ENCODE measurements around the gene KBTBD13. TPM values are rescaled to one million over a fixed set of nuclear protein-coding genes. Genes with fewer than 3 reads are reported as not detected.
"Not testable (repeated sequence)": the region's sequence is repeated elsewhere in the genome, so short reads cannot be mapped to it uniquely, and the experiment has no call there.

KBTBD13 gene
- total RNA-seq, 1 donor from 2014 or later: not detected

GRCh38 chr15:65087873-65088642 is 11.5 kb downstream of the KBTBD13 start:
- DNase-seq (ENCODE audit: low read depth in 2 of 2): no peak

DNA sequence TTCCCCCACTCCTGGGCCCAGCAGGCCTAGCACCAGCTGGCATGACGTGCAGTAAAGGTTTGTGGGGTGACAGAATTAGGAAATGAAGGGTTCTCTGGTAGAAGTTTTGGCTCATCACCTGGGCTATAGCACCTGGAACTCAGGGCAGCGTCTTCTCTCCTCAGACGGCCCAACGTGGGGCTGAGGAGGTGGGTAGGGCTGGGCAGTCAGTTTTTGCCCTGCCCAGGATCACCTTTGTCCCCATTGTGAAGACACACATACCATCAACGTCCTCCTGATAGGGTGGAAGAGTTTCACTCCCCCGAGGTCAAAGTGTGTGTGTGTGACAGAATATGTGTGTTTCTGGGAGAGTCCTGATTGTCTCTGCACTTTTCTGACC is 12.1 kb downstream of the KBTBD13 start:
- no peak for DNase-seq (ENCODE audit: low read depth in 2 of 2)

DNA sequence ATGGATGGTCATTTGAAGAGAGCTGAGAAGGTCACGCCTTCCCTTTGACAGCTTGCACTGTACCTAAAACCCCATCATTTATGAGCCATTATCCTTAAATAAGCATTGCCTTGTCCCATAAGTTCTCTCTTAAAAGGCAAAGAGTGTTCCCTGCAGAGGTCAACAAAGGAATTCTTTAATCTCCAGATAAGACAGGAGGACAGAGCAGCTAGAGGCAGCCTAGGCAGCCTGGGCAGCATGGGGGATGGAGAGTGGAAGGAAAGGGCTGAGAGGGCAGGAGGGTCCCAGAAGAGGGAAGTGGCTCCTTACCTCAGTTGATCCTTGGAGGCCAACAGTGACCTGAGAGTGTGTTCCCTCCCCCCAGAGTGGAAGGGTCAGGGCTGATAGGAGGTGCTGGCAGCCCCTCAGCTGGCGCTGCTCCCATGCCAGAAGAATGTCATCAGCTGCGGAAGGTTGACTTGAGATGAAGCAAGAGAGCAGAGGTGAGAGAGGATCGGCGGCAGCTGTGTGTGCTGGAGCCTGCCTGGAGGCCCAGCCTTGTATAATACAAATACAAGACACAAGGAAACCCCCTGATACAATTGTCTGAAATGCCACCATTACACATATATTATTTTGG is 12.8 kb downstream of the KBTBD13 start:
- DNase-seq (ENCODE audit: low read depth in 2 of 2): no peak

- DNase-seq (ENCODE audit: low read depth in 2 of 2): no peak
Observed at GRCh38 chr15:65091946-65092770, 15.6 kb downstream of the KBTBD13 start.

DNA sequence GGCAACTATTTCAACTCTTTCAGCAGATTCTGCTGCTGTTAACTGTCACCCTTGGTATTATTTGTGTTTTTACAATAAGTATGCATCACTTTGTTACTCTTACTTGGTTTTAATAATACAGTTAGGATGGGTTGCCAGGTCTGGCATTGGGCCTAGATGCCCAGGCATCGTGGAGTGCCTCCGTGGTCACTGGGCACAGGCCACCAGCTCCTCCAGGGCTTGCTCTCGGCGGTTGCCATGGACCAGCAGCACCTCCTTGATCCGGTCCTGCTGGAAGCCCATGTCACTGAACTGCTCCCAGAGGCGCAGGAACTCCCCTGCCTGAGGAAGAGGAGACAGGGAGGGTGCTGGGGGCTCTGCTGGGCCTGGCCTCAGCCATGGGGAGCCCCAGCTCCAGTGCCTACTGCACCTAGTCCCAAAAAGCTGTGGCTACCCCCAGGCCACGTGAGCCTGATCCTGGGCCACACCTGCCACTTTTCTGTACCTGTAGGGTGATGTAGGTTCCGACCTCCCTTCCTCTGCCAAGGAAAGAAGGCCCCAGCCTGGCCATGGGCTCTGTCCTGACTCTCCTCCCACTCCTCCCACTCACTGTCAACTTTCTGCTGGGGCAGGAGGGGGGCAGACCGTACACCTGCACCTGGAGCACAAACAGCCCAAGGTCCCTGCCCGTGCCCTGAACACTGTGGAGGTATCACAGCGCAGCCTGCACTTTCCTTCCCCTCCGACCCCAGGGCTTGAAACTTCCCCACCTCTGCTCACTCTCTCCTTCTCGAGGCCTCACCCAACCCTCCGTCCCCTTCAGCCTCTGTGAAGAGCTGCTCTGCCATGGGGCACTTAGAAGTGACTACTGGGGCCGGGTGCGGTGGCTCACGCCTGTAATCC is 16.6 kb downstream of the KBTBD13 start:
- DNase-seq (ENCODE audit: low read depth in 2 of 2): no peak

- not testable (repeated sequence) for DNase-seq (ENCODE audit: low read depth in 2 of 2)
Observed at GRCh38 chr15:65093793-65094170, 17.2 kb downstream of the KBTBD13 start.

- peak in 1 of 2 donors; percentile 70 for DNase-seq (ENCODE audit: low read depth in 2 of 2)
Observed at GRCh38 chr15:65094294-65094995, 17.9 kb downstream of the KBTBD13 start.

- DNase-seq (ENCODE audit: low read depth in 2 of 2): no peak
Observed at GRCh38 chr15:65095011-65095746, 18.6 kb downstream of the KBTBD13 start.

DNA sequence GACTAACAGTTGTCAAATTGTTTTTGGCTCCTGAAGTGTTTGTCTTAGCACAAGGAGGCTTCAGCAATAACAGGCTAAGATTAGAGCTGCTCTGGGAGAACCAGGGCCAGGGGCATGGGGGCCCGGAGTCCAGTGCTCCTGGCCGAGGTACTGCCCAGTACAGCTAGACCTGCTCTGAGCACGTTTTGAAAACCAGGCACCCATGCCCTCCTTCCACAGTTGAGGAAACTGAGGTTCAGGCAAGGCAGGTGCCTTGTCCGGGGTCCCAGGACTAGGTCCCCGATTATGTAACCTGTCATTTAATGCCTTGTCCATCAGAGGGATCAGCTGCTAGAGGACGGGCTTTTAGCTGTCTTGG is 19.2 kb downstream of the KBTBD13 start:
- no peak for DNase-seq (ENCODE audit: low read depth in 2 of 2)

DNA sequence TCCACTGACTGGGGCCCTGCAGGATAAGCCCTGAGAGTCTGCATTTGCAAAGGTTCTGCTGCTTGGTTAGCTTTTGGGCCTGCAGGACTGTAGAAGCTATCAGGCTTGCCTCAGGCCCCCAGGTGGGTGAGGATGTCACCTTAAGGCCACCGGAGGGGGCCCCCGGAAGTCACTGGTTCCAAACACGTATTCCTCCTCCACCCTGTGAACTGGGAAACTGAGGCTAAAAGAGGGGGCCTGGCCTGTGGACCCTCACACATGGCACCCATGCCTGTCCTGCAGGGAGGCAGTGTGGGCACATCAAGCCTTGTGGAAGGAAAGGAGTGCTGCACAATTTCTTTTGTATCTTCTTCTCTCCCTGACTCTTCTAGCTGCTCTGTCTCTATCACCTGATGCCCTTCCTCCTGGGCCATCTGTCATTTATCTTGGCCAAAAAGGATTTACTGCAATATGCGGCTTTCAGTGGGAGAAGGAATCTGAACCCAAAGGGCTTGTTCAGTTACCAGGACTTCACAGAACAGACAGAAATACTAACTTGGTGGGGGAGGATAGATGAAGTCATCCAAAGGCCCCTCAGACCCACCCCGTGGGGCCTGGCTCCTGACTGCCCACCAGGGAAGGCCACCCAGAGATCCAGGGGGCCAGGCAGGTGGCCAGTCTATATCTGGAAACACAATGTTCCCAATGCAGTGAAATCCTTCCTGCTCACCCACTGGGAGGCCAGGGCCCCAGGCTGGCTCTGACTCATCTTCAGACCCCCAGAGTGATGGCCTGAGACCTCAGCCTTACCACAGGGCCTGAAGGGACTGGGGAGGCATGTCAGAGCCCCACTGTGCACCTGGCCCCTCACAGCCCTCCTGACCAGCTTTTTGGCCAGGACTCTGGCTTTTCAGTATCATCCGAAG is 20.2 kb downstream of the KBTBD13 start:
- no peak for DNase-seq (ENCODE audit: low read depth in 2 of 2)

GRCh38 chr15:65097651-65098263 is 21.2 kb downstream of the KBTBD13 start:
- DNase-seq (ENCODE audit: low read depth in 2 of 2): no peak

- DNase-seq (ENCODE audit: low read depth in 2 of 2): no peak
Observed at GRCh38 chr15:65099336-65099735, 22.8 kb downstream of the KBTBD13 start.

DNA sequence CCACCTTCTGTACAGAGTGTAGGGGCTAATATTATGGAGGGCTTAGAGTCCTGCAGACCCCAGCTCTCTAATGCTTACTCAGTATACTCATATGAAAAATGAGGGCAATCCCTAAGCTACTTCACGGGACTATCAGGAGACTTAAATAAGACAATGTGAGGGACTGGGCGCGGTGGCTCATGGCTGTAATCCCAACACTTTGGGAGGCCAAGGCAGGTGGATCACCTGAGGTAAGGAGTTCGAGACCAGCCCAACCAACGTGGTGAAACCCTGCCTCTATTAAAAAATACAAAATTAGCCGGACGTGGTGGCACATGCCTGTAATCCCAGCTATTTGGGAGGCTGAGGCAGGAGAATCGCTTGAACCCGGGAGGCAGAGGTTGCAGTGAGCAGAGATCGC is 23.3 kb downstream of the KBTBD13 start:
- DNase-seq (ENCODE audit: low read depth in 2 of 2): not testable (repeated sequence)

DNA sequence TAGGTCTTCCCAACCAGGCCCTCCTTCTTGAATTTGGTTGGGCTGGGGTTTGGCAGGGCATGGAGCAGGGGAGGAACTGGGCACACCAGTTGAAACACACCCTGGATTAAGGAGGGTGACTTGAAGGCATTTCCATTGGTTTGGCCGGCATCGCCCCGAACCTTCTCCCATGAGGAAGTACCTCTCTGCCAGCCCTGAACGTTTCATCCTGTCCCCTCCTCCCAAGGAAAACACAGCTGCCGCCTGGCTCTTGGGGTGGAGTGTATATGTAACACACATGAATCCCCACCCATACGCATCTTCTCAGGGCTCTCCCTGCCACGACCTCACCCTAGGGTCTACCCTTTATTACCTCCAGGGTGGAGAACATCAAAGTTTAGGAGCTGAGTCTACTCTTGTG is 23.9 kb downstream of the KBTBD13 start:
- DNase-seq (ENCODE audit: low read depth in 2 of 2): no peak

DNA sequence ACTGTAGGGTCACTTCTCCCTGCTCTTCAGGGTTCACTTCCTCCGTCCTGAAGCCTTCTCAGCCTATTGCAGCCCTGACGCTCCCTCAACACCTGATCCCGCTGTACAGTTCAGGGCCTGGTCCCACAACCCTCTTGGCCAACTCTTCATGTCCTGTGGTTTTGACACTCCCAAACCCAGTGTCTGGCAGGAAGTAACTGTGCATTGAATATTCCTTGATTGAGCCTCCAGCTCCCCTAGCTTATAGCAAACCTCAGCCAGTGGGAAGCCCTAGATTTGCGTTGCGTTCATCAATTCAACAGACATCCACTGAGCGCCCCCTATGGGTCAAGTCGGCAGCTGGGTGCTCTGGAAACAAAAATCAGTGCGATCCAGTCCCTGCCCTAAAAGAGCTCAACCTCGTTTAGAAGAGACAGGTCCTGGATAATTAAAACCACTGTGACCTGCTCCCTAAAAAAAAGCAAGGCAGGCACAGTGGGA is 24.9 kb downstream of the KBTBD13 start:
- peak; percentile 60 to 77 for DNase-seq (ENCODE audit: low read depth in 2 of 2)

DNA sequence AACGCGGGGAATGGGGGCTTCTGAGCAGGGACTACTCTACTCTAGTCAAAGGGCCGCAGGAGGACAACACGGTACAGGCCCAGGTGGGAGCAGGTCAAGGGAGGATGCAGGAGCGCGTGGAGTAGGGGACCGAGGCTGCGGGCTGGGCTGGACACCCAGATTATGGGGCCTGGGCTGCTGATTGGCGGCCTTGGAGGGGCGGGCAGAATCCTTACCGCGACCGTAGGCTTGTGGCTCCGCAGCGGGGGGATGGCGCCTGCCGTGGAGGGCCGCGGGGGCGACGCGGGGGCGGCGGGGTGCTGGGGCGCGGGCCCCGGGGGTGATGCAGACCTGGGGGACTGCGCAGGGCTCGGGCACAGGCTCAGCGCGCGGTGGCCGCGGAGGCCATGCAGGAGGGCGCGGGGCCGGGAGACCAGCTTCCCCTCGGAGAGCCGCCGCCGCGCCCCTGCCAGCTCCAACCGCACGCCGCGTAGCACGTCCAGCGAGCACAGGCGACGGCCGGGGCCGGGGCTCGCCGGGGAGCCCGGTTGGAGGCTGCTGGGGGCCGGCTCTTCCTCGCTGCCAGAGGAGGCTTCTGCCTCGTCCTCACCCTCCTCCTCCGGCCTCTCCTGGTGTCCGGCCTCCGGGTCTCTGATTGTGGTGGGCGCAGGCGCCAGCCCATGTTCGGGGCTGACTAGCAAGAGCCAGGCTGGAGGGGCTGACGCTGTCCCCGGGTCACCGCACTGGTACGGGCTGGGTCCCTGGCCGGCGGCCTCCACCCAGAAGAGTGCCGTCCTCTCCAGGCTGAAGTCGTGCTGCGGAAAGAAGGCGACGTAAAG is 25.6 kb downstream of the KBTBD13 start:
- DNase-seq (ENCODE audit: low read depth in 2 of 2): no peak

DNA sequence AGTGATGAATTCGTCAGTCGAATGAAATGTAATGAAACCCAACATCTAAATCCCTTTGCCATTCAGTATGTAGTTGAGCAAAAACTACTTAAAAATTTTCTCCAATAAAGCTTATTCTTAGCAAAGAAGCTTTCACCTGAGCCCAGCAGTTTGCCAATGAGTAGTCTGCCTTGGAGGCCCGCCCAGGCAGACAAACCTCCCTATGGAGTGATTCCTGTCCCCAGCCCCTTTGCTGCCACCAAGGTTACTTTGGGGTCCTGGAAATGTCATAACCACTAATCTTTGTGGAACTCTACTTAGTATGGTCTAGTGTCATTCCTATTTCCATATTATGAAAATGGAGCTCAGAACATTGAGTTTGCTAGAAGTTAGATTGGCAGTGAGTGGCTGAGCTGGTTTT is 26.4 kb downstream of the KBTBD13 start:
- DNase-seq (ENCODE audit: low read depth in 2 of 2): no peak

- no peak for DNase-seq (ENCODE audit: low read depth in 2 of 2)
Observed at GRCh38 chr15:65105038-65105437, 28.5 kb downstream of the KBTBD13 start.
